ENCODE results near the gene UVRAG. TPM values are rescaled to one million over a fixed set of nuclear protein-coding genes. Genes with fewer than 3 reads are reported as not detected.
"Not testable (repeated sequence)": the region's sequence is repeated elsewhere in the genome, so short reads cannot be mapped to it uniquely, and the experiment has no call there.

The UVRAG gene
- total and polyA plus RNA-seq, 4 donors, result 4.4 to 15.1 (median 10.0) TPM

DNA sequence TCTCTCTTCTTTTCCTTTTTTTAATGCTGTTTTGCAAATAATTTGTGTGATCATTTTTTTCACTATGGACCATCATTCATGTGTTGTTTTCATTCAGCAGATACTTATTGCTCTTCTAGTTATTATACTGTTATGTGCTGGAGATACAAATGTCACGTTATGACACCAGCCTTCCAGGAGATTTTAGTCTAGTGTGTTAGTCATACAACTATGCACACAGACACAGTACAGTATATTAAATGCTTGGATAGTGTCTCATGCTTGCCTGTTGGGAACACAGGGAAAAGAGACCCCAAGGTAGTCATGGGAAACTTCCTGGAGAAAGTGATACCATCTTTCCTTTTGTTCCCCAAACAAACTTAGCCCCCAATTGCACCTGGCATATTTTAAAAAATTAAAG, 116.1 kb downstream of the UVRAG start:
- no peak overlapping the region for H3K9ac ChIP-seq (ENCODE audit: low read depth in 1 of 2, low read length in 2 of 2)
- H3K27me3 ChIP-seq (ENCODE audit: control insufficient read depth in 4 of 4, insufficient read depth in 4 of 4, low read length in 3 of 4), result no peaks in the 10 kb centered on the region
- no peak for DNase-seq (ENCODE audit: low spot score)
- H3K9me3 ChIP-seq (ENCODE audit: control insufficient read depth in 4 of 4, low read length in 3 of 4), result no peaks in the 10 kb centered on the region
- WGBS, result 91% methylated on average over 1 of the region's 1 CpG
- H3K27ac ChIP-seq (ENCODE audit: low read depth in 1 of 2, low read length in 2 of 2), result no peak overlapping the region
- H3K36me3 ChIP-seq (ENCODE audit: control insufficient read depth in 4 of 4, insufficient read depth in 3 of 4, low read depth in 1 of 4, low read length in 3 of 4), result no peaks in the 10 kb centered on the region
- H3K4me1 ChIP-seq (ENCODE audit: control insufficient read depth in 4 of 4, insufficient read depth in 4 of 4, low read length in 3 of 4), result no peaks in the 10 kb centered on the region
- H3K4me3 ChIP-seq (ENCODE audit: low read depth in 1 of 3, low read length in 3 of 3), result no peak overlapping the region
- TF ChIP-seq, protein P1, sequence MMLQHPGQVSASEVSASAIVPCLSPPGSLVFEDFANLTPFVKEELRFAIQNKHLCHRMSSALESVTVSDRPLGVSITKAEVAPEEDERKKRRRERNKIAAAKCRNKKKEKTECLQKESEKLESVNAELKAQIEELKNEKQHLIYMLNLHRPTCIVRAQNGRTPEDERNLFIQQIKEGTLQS (IDR thresholded peaks at IDR 0.05), result no peak
- TF ChIP-seq JUND (IDR thresholded peaks at IDR 0.05), result no peak
- no peak for TF ChIP-seq RAD21 (IDR thresholded peaks at IDR 0.05)
- TF ChIP-seq NR2F2 (IDR thresholded peaks at IDR 0.05), result no peak
- TF ChIP-seq EGR1 (IDR thresholded peaks at IDR 0.05; ENCODE audit: low read depth in 2 of 2), result no peak
- TF ChIP-seq GABPA (IDR thresholded peaks at IDR 0.05 in 1 of 2, conservative IDR thresholded peaks at IDR 0.05 in 1 of 2), result no peak
- TF ChIP-seq, protein P2, sequence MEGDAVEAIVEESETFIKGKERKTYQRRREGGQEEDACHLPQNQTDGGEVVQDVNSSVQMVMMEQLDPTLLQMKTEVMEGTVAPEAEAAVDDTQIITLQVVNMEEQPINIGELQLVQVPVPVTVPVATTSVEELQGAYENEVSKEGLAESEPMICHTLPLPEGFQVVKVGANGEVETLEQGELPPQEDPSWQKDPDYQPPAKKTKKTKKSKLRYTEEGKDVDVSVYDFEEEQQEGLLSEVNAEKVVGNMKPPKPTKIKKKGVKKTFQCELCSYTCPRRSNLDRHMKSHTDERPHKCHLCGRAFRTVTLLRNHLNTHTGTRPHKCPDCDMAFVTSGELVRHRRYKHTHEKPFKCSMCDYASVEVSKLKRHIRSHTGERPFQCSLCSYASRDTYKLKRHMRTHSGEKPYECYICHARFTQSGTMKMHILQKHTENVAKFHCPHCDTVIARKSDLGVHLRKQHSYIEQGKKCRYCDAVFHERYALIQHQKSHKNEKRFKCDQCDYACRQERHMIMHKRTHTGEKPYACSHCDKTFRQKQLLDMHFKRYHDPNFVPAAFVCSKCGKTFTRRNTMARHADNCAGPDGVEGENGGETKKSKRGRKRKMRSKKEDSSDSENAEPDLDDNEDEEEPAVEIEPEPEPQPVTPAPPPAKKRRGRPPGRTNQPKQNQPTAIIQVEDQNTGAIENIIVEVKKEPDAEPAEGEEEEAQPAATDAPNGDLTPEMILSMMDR (IDR thresholded peaks at IDR 0.05; ENCODE audit: low read depth, low read length, missing input control), result no peak
- no peak for TF ChIP-seq HNF4A (conservative IDR thresholded peaks at IDR 0.05)
- TF ChIP-seq YY1 (IDR thresholded peaks at IDR 0.05), result no peak
- TF ChIP-seq FOXA1 (IDR thresholded peaks at IDR 0.05), result no peak
- TF ChIP-seq, protein P3, sequence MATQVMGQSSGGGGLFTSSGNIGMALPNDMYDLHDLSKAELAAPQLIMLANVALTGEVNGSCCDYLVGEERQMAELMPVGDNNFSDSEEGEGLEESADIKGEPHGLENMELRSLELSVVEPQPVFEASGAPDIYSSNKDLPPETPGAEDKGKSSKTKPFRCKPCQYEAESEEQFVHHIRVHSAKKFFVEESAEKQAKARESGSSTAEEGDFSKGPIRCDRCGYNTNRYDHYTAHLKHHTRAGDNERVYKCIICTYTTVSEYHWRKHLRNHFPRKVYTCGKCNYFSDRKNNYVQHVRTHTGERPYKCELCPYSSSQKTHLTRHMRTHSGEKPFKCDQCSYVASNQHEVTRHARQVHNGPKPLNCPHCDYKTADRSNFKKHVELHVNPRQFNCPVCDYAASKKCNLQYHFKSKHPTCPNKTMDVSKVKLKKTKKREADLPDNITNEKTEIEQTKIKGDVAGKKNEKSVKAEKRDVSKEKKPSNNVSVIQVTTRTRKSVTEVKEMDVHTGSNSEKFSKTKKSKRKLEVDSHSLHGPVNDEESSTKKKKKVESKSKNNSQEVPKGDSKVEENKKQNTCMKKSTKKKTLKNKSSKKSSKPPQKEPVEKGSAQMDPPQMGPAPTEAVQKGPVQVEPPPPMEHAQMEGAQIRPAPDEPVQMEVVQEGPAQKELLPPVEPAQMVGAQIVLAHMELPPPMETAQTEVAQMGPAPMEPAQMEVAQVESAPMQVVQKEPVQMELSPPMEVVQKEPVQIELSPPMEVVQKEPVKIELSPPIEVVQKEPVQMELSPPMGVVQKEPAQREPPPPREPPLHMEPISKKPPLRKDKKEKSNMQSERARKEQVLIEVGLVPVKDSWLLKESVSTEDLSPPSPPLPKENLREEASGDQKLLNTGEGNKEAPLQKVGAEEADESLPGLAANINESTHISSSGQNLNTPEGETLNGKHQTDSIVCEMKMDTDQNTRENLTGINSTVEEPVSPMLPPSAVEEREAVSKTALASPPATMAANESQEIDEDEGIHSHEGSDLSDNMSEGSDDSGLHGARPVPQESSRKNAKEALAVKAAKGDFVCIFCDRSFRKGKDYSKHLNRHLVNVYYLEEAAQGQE (IDR thresholded peaks at IDR 0.05), result no peak
- no peak for TF ChIP-seq FOXA2 (IDR thresholded peaks at IDR 0.05)
- no peak for TF ChIP-seq TAF1 (conservative IDR thresholded peaks at IDR 0.05)
- no peak for TF ChIP-seq SP1 (IDR thresholded peaks at IDR 0.05)
- no peak for TF ChIP-seq RXRA (IDR thresholded peaks at IDR 0.05)
- TF ChIP-seq, protein P4, sequence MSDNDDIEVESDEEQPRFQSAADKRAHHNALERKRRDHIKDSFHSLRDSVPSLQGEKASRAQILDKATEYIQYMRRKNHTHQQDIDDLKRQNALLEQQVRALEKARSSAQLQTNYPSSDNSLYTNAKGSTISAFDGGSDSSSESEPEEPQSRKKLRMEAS (IDR thresholded peaks at IDR 0.05), result no peak
- TF ChIP-seq HNF4G (IDR thresholded peaks at IDR 0.05), result no peak
- TF ChIP-seq, protein P5, sequence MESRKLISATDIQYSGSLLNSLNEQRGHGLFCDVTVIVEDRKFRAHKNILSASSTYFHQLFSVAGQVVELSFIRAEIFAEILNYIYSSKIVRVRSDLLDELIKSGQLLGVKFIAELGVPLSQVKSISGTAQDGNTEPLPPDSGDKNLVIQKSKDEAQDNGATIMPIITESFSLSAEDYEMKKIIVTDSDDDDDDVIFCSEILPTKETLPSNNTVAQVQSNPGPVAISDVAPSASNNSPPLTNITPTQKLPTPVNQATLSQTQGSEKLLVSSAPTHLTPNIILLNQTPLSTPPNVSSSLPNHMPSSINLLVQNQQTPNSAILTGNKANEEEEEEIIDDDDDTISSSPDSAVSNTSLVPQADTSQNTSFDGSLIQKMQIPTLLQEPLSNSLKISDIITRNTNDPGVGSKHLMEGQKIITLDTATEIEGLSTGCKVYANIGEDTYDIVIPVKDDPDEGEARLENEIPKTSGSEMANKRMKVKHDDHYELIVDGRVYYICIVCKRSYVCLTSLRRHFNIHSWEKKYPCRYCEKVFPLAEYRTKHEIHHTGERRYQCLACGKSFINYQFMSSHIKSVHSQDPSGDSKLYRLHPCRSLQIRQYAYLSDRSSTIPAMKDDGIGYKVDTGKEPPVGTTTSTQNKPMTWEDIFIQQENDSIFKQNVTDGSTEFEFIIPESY (IDR thresholded peaks at IDR 0.05), result no peak

DNA sequence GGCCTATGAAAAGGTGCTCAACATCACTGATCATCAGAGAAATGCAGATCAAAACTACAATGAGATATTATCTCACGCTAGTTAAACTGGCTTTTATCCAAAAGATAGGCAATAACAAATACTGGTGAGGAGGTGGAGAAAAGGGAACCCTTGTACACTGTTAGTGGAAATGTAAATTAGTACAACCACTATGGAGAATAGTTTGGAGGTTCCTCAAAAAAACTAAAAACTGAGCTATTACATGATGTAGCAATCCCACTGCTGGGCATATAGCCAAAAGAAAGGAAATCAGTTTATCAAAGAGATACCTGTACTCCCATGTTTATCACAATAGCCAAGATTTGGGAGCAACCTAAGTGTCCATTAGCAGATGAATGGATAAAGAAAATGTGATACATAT, 118.7 kb downstream of the UVRAG start:
- not testable (repeated sequence) for DNase-seq (ENCODE audit: low spot score); H3K4me3 ChIP-seq (ENCODE audit: low read depth in 1 of 3, low read length in 3 of 3); H3K27me3 ChIP-seq (ENCODE audit: control insufficient read depth in 4 of 4, insufficient read depth in 4 of 4, low read length in 3 of 4); H3K4me1 ChIP-seq (ENCODE audit: control insufficient read depth in 4 of 4, insufficient read depth in 4 of 4, low read length in 3 of 4); H3K9ac ChIP-seq (ENCODE audit: low read depth in 1 of 2, low read length in 2 of 2); H3K36me3 ChIP-seq (ENCODE audit: control insufficient read depth in 4 of 4, insufficient read depth in 3 of 4, low read depth in 1 of 4, low read length in 3 of 4); H3K9me3 ChIP-seq (ENCODE audit: control insufficient read depth in 4 of 4, low read length in 3 of 4); H3K27ac ChIP-seq (ENCODE audit: low read depth in 1 of 2, low read length in 2 of 2)
- WGBS, result 85% methylated on average over 1 of the region's 1 CpG
